Nephron (organoid): ENCODE results near the gene HDAC8.
"Not testable (repeated sequence)": the region's sequence is repeated elsewhere in the genome, so short reads cannot be mapped to it uniquely, and the experiment has no call there.

ENCODE experiments used
- H3K27ac Mint-ChIP-seq, 3 experiments: 2 replicates each; pipeline ENCODE4 v1.8.0; 2020; ENCODE audit warnings: mixed read lengths in 3 of 3, mild to moderate bottlenecking in 2 of 3, moderate library complexity in 1 of 3
- H3K27me3 Mint-ChIP-seq: 2 replicates; pipeline ENCODE4 v1.8.0; 2021; ENCODE audit warnings: low read depth, mild to moderate bottlenecking, moderate library complexity, mixed read lengths
- H3K36me3 Mint-ChIP-seq: 2 replicates; pipeline ENCODE4 v1.8.0; 2020; ENCODE audit warnings: low read depth, mixed read lengths
- H3K4me1 Mint-ChIP-seq: 2 replicates; pipeline ENCODE4 v1.8.0; 2020; ENCODE audit warnings: mixed read lengths
- H3K4me3 Mint-ChIP-seq, 3 experiments: 2 replicates each; pipeline ENCODE4 v1.8.0; 2020; ENCODE audit warnings: mild to moderate bottlenecking in 3 of 3, mixed read lengths in 3 of 3, moderate library complexity in 2 of 3
- H3K9me3 Mint-ChIP-seq: 2 replicates; pipeline ENCODE4 v1.8.0; 2020; ENCODE audit warnings: mixed read lengths
- CTCF ChIP-seq, 3 experiments: fragments of 200-600 bp; sonication (generic); IDR thresholded peaks; one replicate each; pipeline ENCODE4 v1.5.0; 2021; ENCODE audit warnings: antibody characterized with exemption in 3 of 3; ENCODE audit not compliant: unreplicated experiment in 3 of 3

HDAC8 gene

GRCh38 chrX:72461766-72462165, 110.9 kb downstream of the HDAC8 start:
- no peak overlapping the region for H3K4me3 Mint-ChIP-seq
- H3K27ac Mint-ChIP-seq = no peak overlapping the region
- H3K4me1 Mint-ChIP-seq = no peaks in the 10 kb centered on the region
- H3K36me3 Mint-ChIP-seq = peaks cover 38% of the 10 kb centered on the region
- no peak for TF ChIP-seq CTCF (IDR thresholded peaks at IDR 0.05; ENCODE audit: unreplicated experiment in 3 of 3)
- H3K9me3 Mint-ChIP-seq = no peaks in the 10 kb centered on the region
- no peaks in the 10 kb centered on the region for H3K27me3 Mint-ChIP-seq

- no peak overlapping the region for H3K27ac Mint-ChIP-seq
- no peaks in the 10 kb centered on the region for H3K4me1 Mint-ChIP-seq
- no peak overlapping the region for H3K4me3 Mint-ChIP-seq
- no peaks in the 10 kb centered on the region for H3K27me3 Mint-ChIP-seq
- H3K36me3 Mint-ChIP-seq = peaks cover 36% of the 10 kb centered on the region
- TF ChIP-seq CTCF (IDR thresholded peaks at IDR 0.05; ENCODE audit: unreplicated experiment in 3 of 3) = no peak
- no peaks in the 10 kb centered on the region for H3K9me3 Mint-ChIP-seq
Observed at GRCh38 chrX:72461288-72461687, 111.4 kb downstream of the HDAC8 start.

- Mint-ChIP-seq H3K4me1 (no peaks in the 10 kb centered on the region), H3K9me3 (no peaks in the 10 kb centered on the region), H3K4me3 (no peak overlapping the region), H3K27ac (no peak overlapping the region), H3K36me3 (peaks cover 32% of the 10 kb centered on the region), H3K27me3 (no peaks in the 10 kb centered on the region)
- no peak for TF ChIP-seq CTCF (IDR thresholded peaks at IDR 0.05; ENCODE audit: unreplicated experiment in 3 of 3)
Observed at GRCh38 chrX:72460715-72461114, 111.9 kb downstream of the HDAC8 start.

- not testable (repeated sequence) for H3K4me3 Mint-ChIP-seq, H3K27me3 Mint-ChIP-seq, H3K27ac Mint-ChIP-seq, H3K4me1 Mint-ChIP-seq
- Mint-ChIP-seq H3K36me3 (peaks cover 68% of the 10 kb centered on the region), H3K9me3 (peaks cover 37% of the 10 kb centered on the region)
Observed at GRCh38 chrX:72449034-72449433, 123.6 kb downstream of the HDAC8 start.

GRCh38 chrX:72440764-72441163, 131.9 kb downstream of the HDAC8 start:
- peaks cover 56% of the 10 kb centered on the region for H3K36me3 Mint-ChIP-seq
- H3K27ac Mint-ChIP-seq, H3K27me3 Mint-ChIP-seq, H3K4me1 Mint-ChIP-seq, H3K4me3 Mint-ChIP-seq: not testable (repeated sequence)
- H3K9me3 Mint-ChIP-seq = peaks cover 41% of the 10 kb centered on the region

- Mint-ChIP-seq H3K36me3 (peaks cover 59% of the 10 kb centered on the region), H3K27ac (no peak overlapping the region), H3K4me1 (no peaks in the 10 kb centered on the region), H3K27me3 (no peaks in the 10 kb centered on the region), H3K9me3 (peaks cover 49% of the 10 kb centered on the region), H3K4me3 (no peak overlapping the region)
- TF ChIP-seq CTCF (IDR thresholded peaks at IDR 0.05; ENCODE audit: unreplicated experiment in 3 of 3) = no peak
Observed at GRCh38 chrX:72436010-72436409, 136.6 kb downstream of the HDAC8 start.

- no peak for TF ChIP-seq CTCF (IDR thresholded peaks at IDR 0.05; ENCODE audit: unreplicated experiment in 3 of 3)
- no peaks in the 10 kb centered on the region for H3K4me1 Mint-ChIP-seq
- peaks cover 44% of the 10 kb centered on the region for H3K36me3 Mint-ChIP-seq
- peaks cover 31% of the 10 kb centered on the region for H3K9me3 Mint-ChIP-seq
- no peak overlapping the region for H3K4me3 Mint-ChIP-seq
- H3K27me3 Mint-ChIP-seq = no peaks in the 10 kb centered on the region
- no peak overlapping the region for H3K27ac Mint-ChIP-seq
Observed at GRCh38 chrX:72430405-72430968, 142.2 kb downstream of the HDAC8 start.
